Heart right ventricle (tissue), 16 donors: Measurements from ENCODE around the gene PHACTR3. TPM values are rescaled to one million over a fixed set of nuclear protein-coding genes. Genes with fewer than 3 reads are reported as not detected.

Experiments
- ATAC-seq, 8 donors: fragments of 200-7000 bp; cut with Tn5 transposase; one replicate each; pipeline ENCODE4 v1.9.1; 2020; ENCODE audit warnings: mild to moderate bottlenecking in 8 of 8, moderate library complexity in 8 of 8, moderate number of reproducible peaks in 1 of 8
- DNase-seq, 2 donors: peaks; one replicate each; pipeline ENCODE4 v3.0.0-alpha.2; 2020
- H3K27ac ChIP-seq, 10 donors: fragments of 200-600 bp; sonication (generic) in 2 of 10; one replicate each; pipeline versions ENCODE4 v1.5.0 to v1.8.0; 2020 to 2022; ENCODE audit warnings: mild to moderate bottlenecking in 3 of 10
- H3K27me3 ChIP-seq, 7 donors: fragments of 200-600 bp; one replicate each; pipeline ENCODE4 v1.8.0; 2021 to 2022; ENCODE audit warnings: mild to moderate bottlenecking in 2 of 7
- H3K36me3 ChIP-seq, 9 donors: fragments of 200-600 bp; sonication (generic) in 1 of 9; one replicate each; pipeline versions ENCODE4 v1.5.0 to v1.8.0; 2020 to 2022; ENCODE audit warnings: mild to moderate bottlenecking in 2 of 9
- H3K4me1 ChIP-seq, 9 donors: fragments of 200-600 bp; sonication (generic) in 1 of 9; one replicate each; pipeline versions ENCODE4 v1.5.0 to v1.8.0; 2020 to 2022; ENCODE audit warnings: mild to moderate bottlenecking in 4 of 9
- H3K4me3 ChIP-seq, 10 donors: fragments of 200-600 bp; sonication (generic) in 2 of 10; one replicate each; pipeline versions ENCODE4 v1.5.0 to v1.8.0; 2020 to 2022; ENCODE audit warnings: mild to moderate bottlenecking in 7 of 10, moderate library complexity in 2 of 10
- H3K9me3 ChIP-seq, 11 donors: fragments of 200-600 bp in 10 of 11; sonication (generic) in 2 of 11; one replicate each; pipeline versions ENCODE4 v1.5.0 to v1.8.0; 2013 to 2022; ENCODE audit warnings: mild to moderate bottlenecking in 2 of 11, control low read depth in 1 of 11, moderate library complexity in 1 of 11
- CTCF ChIP-seq, 9 donors: fragments of 200-600 bp; sonication (generic) in 2 of 9; IDR thresholded peaks; one replicate each; pipeline versions ENCODE4 v1.5.0 to v1.8.0; 2021 to 2022; ENCODE audit warnings: antibody characterized with exemption in 9 of 9, mild to moderate bottlenecking in 5 of 9, moderate library complexity in 1 of 9
- WGBS, 2 donors: extraction: QIAGEN DNeasy Blood & Tissue Kit; methylation state at CpG; one replicate each; pipeline ENCODE4 v1.1.7; 2013; ENCODE audit warnings: inconsistent platforms in 1 of 2; 5-methylcytosine and 5-hydroxymethylcytosine counted together
- intact Hi-C, 10 donors: fragments of 100-400 bp; cut with DNase I; formaldehyde crosslinking; loops; one replicate each; pipeline versions ENCODE4 v1.11.1 to v1.14.2; 2022
- polyA plus RNA-seq, 2 donors: library from polyadenylated mRNA; stranded (reverse); fragments of 200-250 nt; gene quantifications; one replicate each; pipeline ENCODE4 v1.2.3, GENCODE V29; 2013
- total RNA-seq, 10 donors: library from RNA; stranded (reverse); fragmentation: NEBNext Ultra II Directional in 3 of 10; extraction: Animal tissue kit (Norgen Biotek cat#: 25700) in 3 of 10; gene quantifications; one replicate each; pipeline versions ENCODE4 v1.2.1 to v1.2.4, GENCODE V29; 2021 to 2023
- donor health status: Arrhythmogenic right ventricular cardiomyopathy.
- donor health status: ischemic (EF 13 %, LVEDD 7.1; RV severe dilation, severe dysfunction).
- donor health status: healthy with polysubstance abuse.
- donor health status: DM: no; HTN: yes; CAD: no.
- donor health status: DM: no; HTN: no; CAD: no.
- donor health status: ischemic (EF 25% LVEDD 6.9; RV normal size, moderate dysfunction).
- donor health status: ischemic (EF 25% LVEDD 5.7; RV mildly dilated, moderate dysfunction).
- donor health status: healthy.
- donor health status: DM: yes; HTN: yes; CAD: no.
- donor health status: Ischemic cardiomyopathy.
- donor health status: ischemic (EF 35%, LVEDD 5.7; RV mildly dilated, moderate dysfunction).
- donor health status: nonischemic (EF 11% LVEDD 7.7; RV severe dilation, severe dysfunction).
- donor health status: DM: yes; HTN: yes; CAD: no.
- donor health status: PGD.
- donor health status: ischemic (EF 29% LVEDD 5.4; RV normal size, mild dysfunction).
- donor health status: nonischemic (EF 23%, LVEDD 6.1; RV moderate dilation, normal function).

Gene PHACTR3
- total and polyA plus RNA-seq, 12 donors = 0.51 to 24.1 (median 3.7) TPM

DNA sequence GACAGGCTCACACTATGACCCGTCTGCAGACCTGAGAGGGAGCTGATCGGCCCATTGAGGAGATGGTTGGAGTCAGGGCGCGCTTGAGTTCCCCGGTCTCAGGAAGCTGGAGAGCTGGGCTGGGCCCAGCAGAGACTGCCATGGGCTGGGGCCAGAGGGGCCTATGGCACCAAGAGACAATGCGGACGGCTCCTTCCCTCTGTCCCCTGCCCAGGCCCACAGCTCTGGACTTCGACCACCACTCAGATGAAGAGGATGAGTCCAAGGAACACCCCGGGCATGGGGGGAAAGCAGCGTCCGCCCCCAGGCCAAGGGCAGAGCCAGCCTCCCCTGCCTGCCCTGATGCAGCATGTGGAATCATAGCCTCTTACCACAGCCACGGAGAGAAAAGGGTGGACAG is 40.2 kb upstream of the PHACTR3 start:
- Histone ChIP-seq H3K4me3 (no peak overlapping the region), H3K27ac (no peak overlapping the region), H3K9me3 (no peaks in the 10 kb centered on the region), H3K36me3 (no peaks in the 10 kb centered on the region), H3K27me3 (peaks cover 0 to 23% (median 11%) of the 10 kb centered on the region in 7 donors), H3K4me1 (no peaks in the 10 kb centered on the region)
- no peak for TF ChIP-seq CTCF (IDR thresholded peaks at IDR 0.05)
- WGBS, 2 donors = 82 to 89% methylated on average over 12 of the region's 12 CpGs
- intact Hi-C loops = no loop called here
- DNase-seq (no peak), ATAC-seq (no peak)

- H3K27ac ChIP-seq = no peak overlapping the region
- intact Hi-C loops = no loop called here
- H3K27me3 ChIP-seq = peaks cover 0 to 27% (median 11%) of the 10 kb centered on the region in 7 donors
- no peak for ATAC-seq
- H3K4me1 ChIP-seq = no peaks in the 10 kb centered on the region
- no peak for TF ChIP-seq CTCF (IDR thresholded peaks at IDR 0.05)
- DNase-seq = no peak
- WGBS, 2 donors = 64 to 76% methylated on average over 1 of the region's 1 CpG
- no peak overlapping the region for H3K4me3 ChIP-seq
- H3K9me3 ChIP-seq = no peaks in the 10 kb centered on the region
- H3K36me3 ChIP-seq = no peaks in the 10 kb centered on the region
These were observed 39.4 kb upstream of the PHACTR3 start for GRCh38 chr20:59564943-59565342.

DNA sequence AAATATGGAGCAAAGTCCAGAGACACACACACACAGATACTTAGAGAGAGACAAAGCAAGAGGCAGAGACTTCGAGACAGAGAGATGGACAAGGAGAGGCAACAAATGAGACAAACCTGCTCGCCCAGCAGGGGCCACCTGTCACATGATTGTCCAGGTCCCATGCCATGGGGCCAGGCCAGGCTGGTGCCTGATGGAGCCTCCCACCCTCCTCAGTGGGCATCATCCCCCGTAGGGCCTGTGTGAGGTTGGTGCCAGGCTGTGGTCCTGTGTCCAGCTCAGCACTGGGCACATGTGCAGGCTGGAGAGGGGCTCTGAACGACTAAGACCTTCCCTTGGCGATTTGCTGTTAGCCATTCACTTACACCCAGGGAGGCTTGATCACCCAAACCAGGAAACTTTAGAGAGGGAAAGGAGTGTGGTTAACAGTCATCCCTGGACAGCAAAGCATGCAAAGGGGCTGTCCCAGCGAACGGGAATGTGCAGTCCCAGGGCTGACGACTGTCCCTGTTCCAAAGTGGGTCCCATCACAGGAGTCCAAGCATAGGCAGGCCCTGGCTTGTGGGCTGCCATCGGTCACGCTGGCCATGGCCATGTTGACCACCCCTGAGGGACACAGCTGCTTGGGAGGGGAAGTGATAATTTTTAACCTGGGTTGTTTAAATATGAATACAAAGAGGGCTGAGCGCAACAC is 38.4 kb upstream of the PHACTR3 start:
- no peak for ATAC-seq
- no peak overlapping the region for H3K27ac ChIP-seq
- WGBS, 2 donors = 76 to 79% methylated on average over 11 of the region's 11 CpGs
- no peak for DNase-seq
- peaks cover 0 to 25% (median 11%) of the 10 kb centered on the region in 7 donors for H3K27me3 ChIP-seq
- H3K36me3 ChIP-seq = no peaks in the 10 kb centered on the region
- intact Hi-C loops = no loop called here
- H3K9me3 ChIP-seq = no peaks in the 10 kb centered on the region
- H3K4me1 ChIP-seq = no peaks in the 10 kb centered on the region
- no peak for TF ChIP-seq CTCF (IDR thresholded peaks at IDR 0.05)
- no peak overlapping the region for H3K4me3 ChIP-seq

DNA sequence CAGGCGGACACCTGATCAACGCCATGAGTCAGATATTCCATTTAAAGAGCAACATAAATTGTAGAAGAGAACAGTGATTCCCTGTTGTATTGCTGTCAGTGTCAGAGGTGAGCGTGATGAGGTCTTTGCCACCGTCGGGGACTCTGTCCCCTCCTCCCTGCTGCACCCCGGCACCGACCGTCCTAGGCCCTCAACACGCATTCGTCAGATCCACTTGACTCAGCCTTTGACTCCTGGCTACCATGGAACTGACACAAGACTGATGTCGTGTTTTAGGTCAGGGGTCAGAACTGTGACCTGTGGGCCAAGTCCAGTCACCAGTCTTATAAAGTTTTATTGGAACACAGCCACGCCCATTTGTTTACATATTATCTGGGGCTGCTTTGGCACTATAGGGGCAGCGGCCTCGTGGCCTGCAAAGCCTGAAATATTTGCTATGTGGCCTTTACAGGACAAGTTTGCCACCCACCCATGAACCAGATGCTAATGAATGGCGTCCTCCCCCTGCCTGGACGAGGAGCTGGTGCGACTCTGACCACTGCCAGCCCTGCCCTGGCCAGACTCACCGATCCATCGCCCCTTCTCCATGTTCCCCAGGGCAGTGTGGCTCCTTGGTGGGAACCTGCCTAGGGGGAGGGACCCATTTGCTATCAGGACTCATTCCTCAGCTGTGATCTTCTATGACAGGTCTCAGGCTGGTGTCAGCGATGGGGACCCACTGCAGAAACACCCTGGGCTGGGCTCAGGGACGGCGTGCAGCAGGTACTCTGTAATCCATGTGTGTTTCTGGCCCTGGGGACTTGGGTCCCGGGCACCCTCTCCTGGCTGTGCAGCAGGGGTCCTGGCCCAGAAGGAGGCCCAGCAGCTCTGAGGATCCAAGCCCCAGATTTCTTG is 37.5 kb upstream of the PHACTR3 start:
- Histone ChIP-seq H3K4me1 (peaks cover 0 to 6% (median 0%) of the 10 kb centered on the region in 9 donors), H3K4me3 (no peak overlapping the region), H3K36me3 (no peaks in the 10 kb centered on the region), H3K27me3 (peaks cover 0 to 25% (median 12%) of the 10 kb centered on the region in 7 donors), H3K9me3 (no peaks in the 10 kb centered on the region), H3K27ac (no peak overlapping the region)
- no peak for ATAC-seq
- intact Hi-C loops = no loop called here
- TF ChIP-seq CTCF (IDR thresholded peaks at IDR 0.05) = no peak
- WGBS, 2 donors = 86 to 87% methylated on average over 23 of the region's 23 CpGs
- DNase-seq = no peak
